ENCODE data around the gene RTN4. TPM values are rescaled to one million over a fixed set of nuclear protein-coding genes. Genes with fewer than 3 reads are reported as not detected.
A peak's percentile ranks its signal among the peaks of the same experiment; 100 is the strongest.

The RTN4 gene
- total RNA-seq, 2 donors from 2014 or later: 86.5 to 88.5 TPM

- DNase-seq (ENCODE audit: low spot score in 2 of 2) (no peak), ATAC-seq (no peak)
- H3K9me3 Mint-ChIP-seq: no peaks in the 10 kb centered on the region
- peaks cover 18 to 21% of the 10 kb centered on the region in 2 donors for H3K36me3 Mint-ChIP-seq
- no peak overlapping the region for H3K27ac Mint-ChIP-seq
These were observed 2.1 kb upstream of the RTN4 start for GRCh38 chr2:55052129-55053061.

GRCh38 chr2:55051026-55051866 is 995 bp upstream of the RTN4 start:
- H3K36me3 Mint-ChIP-seq: peaks cover 18 to 27% of the 10 kb centered on the region in 2 donors
- ATAC-seq: peak in 1 of 2 donors; percentile 35

GRCh38 chr2:55049821-55050099 is 491 bp downstream of the RTN4 start:
- Mint-ChIP-seq H3K36me3 (peaks cover 18 to 29% of the 10 kb centered on the region in 2 donors), H3K27ac (peak overlapping the region in 1 of 2 donors; percentile 98), H3K9me3 (no peaks in the 10 kb centered on the region)
- ATAC-seq (no peak), DNase-seq (ENCODE audit: low spot score in 2 of 2) (no peak)

More at GRCh38 chr2:55051026-55051866, 995 bp upstream of the RTN4 start:
- Mint-ChIP-seq H3K27ac (peak overlapping the region; percentile 98 to 100), H3K9me3 (no peaks in the 10 kb centered on the region)
- no peak for DNase-seq (ENCODE audit: low spot score in 2 of 2)

DNA sequence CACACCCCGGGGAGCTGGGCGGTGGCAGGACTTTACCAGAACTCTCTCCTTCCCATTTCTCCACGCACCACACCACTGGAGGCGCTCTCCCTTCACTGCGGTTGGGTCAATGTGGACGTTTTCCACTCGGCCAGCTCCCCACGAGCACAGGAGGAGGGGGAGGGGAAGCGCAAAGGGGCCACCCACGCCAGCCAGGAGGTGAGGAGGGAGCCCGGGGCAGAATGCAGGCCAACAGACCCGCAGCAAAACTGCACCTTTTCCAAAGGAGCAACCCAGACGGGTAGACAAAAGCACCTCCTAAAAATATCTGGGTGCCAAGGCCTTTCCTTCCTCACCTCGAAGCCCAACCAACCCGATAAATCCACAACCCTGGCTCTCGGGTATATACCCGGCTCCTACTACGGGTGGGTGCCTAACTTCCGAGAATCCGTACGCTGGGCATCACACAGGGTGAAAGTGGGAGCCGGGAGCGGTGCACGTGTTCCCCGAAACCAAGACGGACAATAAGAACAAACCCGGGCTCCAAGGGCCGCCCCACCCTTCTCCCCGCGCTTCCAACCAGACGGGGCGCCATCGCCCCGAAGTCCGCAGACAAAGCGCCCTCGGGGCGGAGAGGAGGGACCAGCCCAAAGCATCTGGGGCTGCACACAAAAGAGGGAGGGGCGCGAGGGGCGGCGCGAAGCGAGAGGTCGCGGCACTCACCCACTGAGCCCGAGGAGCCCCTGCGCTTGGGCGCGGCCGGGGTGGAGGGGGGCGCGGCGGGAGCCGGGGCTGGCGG is 1.0 kb downstream of the RTN4 start:
- ATAC-seq (peak; percentile 14 to 40), DNase-seq (ENCODE audit: low spot score in 2 of 2) (peak; percentile 71 to 78)
- Mint-ChIP-seq H3K36me3 (peaks cover 18 to 29% of the 10 kb centered on the region in 2 donors), H3K27ac (peak overlapping the region; percentile 91 to 98), H3K9me3 (no peaks in the 10 kb centered on the region)

DNA sequence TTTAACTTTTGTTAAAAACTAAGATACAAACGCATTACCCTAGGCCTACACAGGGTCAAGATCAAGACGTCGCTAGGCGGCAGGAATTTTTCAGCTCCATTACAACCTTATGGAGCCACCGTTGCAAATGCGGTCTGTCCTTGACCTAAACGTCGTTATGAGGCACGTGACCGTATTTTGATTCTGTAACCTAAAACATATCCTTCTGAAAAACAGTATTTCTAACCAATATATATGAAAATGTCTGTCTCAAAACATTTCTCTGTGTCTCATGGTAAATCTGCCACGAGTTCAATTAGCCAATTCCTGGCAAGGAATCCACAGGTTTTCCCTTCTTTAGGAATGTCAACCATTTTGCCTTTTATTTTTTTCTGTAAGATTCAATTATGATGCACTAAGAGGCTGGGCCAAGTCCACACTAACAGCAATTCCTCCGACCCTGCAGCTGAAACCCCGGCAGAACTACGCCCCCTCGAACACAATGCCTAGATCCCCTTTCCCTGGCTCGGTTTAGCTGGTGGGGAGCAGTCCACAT is 1.7 kb downstream of the RTN4 start:
- Mint-ChIP-seq H3K27ac (peak overlapping the region; percentile 91 to 98), H3K9me3 (no peaks in the 10 kb centered on the region), H3K36me3 (peaks cover 18 to 29% of the 10 kb centered on the region in 2 donors)
- DNase-seq (ENCODE audit: low spot score in 2 of 2) (no peak), ATAC-seq (no peak)

DNA sequence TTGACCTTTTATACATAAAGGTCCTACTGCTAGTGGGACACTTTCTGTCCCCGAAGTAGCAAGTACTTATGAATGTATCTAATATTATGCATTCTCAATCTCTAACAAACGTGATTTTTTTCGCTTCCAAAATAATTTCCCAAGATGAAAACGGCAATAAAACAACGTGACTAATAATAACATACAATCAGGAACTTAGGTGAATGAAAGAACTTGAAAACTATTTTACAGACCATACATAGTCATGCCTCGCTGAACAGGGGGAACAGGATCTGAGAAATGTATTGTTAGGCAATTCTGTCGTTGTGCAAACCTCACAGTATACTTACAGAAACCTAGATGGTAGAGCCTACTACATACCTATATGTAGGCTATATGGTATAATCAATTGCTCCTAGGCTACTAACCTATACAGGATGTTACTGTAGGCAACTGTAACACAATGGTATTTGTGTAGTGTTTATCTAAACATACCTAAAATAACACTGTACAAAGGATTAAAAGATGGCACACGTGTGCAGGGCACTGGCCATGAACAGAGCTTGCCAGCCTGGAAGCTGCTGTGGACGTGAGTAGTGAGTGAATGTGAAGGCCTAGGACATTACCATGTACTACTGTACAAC is 2.5 kb downstream of the RTN4 start:
- Mint-ChIP-seq H3K27ac (no peak overlapping the region), H3K36me3 (peaks cover 18 to 29% of the 10 kb centered on the region in 2 donors), H3K9me3 (no peaks in the 10 kb centered on the region)
- DNase-seq (ENCODE audit: low spot score in 2 of 2): no peak
- no peak for ATAC-seq

DNA sequence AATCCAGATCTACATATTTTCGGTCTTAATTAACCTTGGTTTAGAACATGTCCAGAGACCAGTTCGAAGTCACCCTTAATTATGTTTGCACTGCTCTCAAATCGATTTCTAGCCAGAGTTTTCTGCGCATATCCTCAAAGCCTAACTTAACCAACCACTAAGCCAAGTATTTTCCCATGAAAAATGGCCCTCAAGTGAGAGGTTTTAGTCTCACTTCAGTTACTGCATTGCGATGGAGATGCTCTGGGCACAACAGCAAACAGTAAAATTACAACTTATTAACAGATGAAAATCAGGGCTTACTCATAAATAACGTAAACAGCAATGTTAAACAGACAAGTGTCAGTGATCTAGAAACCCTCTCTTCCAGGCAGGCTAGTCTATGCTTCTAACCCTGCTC is 4.5 kb downstream of the RTN4 start:
- peaks cover 18 to 26% of the 10 kb centered on the region in 2 donors for H3K36me3 Mint-ChIP-seq
- ATAC-seq (no peak), DNase-seq (ENCODE audit: low spot score in 2 of 2) (no peak)
- no peaks in the 10 kb centered on the region for H3K9me3 Mint-ChIP-seq
- H3K27ac Mint-ChIP-seq: no peak overlapping the region

- H3K27ac Mint-ChIP-seq: no peak overlapping the region
- no peaks in the 10 kb centered on the region for H3K9me3 Mint-ChIP-seq
- no peak for ATAC-seq
- peaks cover 4 to 24% of the 10 kb centered on the region in 2 donors for H3K36me3 Mint-ChIP-seq
- no peak for DNase-seq (ENCODE audit: low spot score in 2 of 2)
These were observed 6.4 kb downstream of the RTN4 start for GRCh38 chr2:55043841-55044240.

DNA sequence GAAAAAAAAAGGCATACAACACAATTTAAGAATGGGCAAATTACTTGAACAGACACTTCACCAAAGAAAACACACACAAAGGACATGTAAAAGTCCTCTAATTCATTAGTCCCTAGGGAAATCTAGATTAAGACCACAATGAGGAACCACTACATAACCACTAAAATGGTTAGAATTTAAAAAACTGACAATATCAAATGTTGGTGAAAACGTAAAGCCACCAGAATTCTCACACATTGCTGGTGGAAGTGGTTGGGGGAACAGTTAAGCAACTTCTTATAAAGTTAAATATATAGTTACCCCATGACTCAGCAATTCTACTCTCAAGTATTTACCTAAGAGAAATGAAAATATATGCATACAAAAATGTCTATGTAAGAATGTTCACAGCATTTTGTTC is 11.8 kb downstream of the RTN4 start:
- Mint-ChIP-seq H3K9me3 (peaks cover 6 to 11% of the 10 kb centered on the region in 2 donors), H3K27ac (no peak overlapping the region), H3K36me3 (peaks cover 8 to 45% of the 10 kb centered on the region in 2 donors)
- no peak for ATAC-seq
- no peak for DNase-seq (ENCODE audit: low spot score in 2 of 2)

- H3K27ac Mint-ChIP-seq: no peak overlapping the region
- peaks cover 8 to 45% of the 10 kb centered on the region in 2 donors for H3K36me3 Mint-ChIP-seq
- peaks cover 6 to 11% of the 10 kb centered on the region in 2 donors for H3K9me3 Mint-ChIP-seq
- ATAC-seq (no peak), DNase-seq (ENCODE audit: low spot score in 2 of 2) (no peak)
These were observed 14.5 kb downstream of the RTN4 start for GRCh38 chr2:55035716-55036115.

- no peak for DNase-seq (ENCODE audit: low spot score in 2 of 2)
- no peak overlapping the region for H3K27ac Mint-ChIP-seq
- H3K9me3 Mint-ChIP-seq: peaks cover 6 to 11% of the 10 kb centered on the region in 2 donors
- H3K36me3 Mint-ChIP-seq: peaks cover 8 to 38% of the 10 kb centered on the region in 2 donors
- no peak for ATAC-seq
These were observed 16.3 kb downstream of the RTN4 start for GRCh38 chr2:55033921-55034320.

GRCh38 chr2:55033076-55033742 is 17.0 kb downstream of the RTN4 start:
- peak; percentile 43 to 76 for ATAC-seq
- H3K36me3 Mint-ChIP-seq: peaks cover 8 to 33% of the 10 kb centered on the region in 2 donors
- H3K9me3 Mint-ChIP-seq: peaks cover 6 to 9% of the 10 kb centered on the region in 2 donors
- DNase-seq (ENCODE audit: low spot score in 2 of 2): no peak
- H3K27ac Mint-ChIP-seq: no peak overlapping the region

DNA sequence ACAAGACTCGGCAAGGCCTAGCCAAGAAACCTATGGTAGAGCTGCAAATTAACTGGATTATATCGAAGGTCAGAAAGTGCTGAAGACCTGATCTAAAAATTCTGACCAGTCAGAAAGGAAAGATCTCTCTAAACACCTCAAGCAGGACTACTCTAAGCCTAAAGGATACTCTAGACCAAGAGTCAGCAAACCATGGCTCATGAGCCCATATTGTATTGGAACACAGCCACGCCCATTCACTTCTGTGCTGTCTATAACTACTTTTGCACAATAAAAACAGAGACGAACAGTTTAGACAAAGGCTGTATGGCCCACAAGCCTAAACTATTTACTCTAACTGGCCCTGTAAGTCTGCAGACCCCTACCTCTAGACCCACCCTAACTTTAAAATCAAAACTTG is 18.7 kb downstream of the RTN4 start:
- Mint-ChIP-seq H3K9me3 (peaks cover 0 to 6% of the 10 kb centered on the region in 2 donors), H3K27ac (no peak overlapping the region), H3K36me3 (peaks cover 8 to 16% of the 10 kb centered on the region in 2 donors)
- ATAC-seq: no peak
- no peak for DNase-seq (ENCODE audit: low spot score in 2 of 2)

- ATAC-seq (no peak), DNase-seq (ENCODE audit: low spot score in 2 of 2) (no peak)
- Mint-ChIP-seq H3K9me3 (peaks cover 0 to 5% of the 10 kb centered on the region in 2 donors), H3K27ac (no peak overlapping the region), H3K36me3 (peaks cover 7 to 13% of the 10 kb centered on the region in 2 donors)
These were observed 19.5 kb downstream of the RTN4 start for GRCh38 chr2:55030766-55031165.

DNA sequence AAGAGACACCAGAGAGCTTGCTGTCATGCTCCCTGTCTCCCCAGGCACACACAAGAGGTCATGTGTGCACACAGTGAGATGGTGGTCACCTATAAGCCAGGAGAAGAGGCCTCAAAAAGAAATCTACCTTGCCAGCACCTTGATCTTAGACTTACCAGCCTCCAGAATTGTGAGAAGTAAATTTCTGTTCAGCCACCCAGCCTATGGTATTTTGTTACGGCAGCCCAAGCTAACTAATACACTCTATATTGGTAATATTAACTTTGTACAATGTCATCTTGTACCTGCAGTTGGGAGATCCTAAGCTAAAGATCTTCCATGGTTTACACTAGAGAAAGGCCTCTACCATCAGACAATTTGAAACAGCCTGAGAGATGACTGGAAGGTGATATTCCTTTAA is 21.2 kb downstream of the RTN4 start:
- DNase-seq (ENCODE audit: low spot score in 2 of 2) (no peak), ATAC-seq (no peak)
- H3K27ac Mint-ChIP-seq: no peak overlapping the region
- H3K9me3 Mint-ChIP-seq: no peaks in the 10 kb centered on the region
- peaks cover 0 to 6% of the 10 kb centered on the region in 2 donors for H3K36me3 Mint-ChIP-seq

Data from activated naive CD4-positive, alpha-beta T cell treated with anti-CD3 and anti-CD28 coated beads, Interleukin-2, amount 50 U/mL, for 72 hours (primary cell).